ENCODE measurements around the gene MRPL33.
"Not testable (repeated sequence)": the region's sequence is repeated elsewhere in the genome, so short reads cannot be mapped to it uniquely, and the experiment has no call there.

The MRPL33 gene

DNA sequence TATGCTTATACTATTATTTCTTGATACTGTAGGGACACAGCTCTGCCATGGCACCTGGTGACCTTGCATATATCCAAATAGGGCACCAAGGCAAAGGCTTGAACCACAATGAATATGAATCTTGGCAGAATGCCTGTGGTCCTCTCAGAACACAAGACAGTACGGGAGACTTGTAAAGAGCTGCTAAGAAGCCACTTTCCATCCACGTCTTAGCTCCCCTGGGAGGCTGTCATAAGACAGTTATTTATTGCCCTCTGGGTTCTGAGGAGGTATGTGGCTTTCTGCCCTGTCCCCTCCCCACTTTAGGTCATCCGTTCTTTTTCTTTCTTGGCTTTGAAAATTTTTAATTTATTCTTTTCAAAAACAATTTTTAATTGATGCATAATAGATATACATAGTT is 29.8 kb upstream of the MRPL33 start:
- no peak for DNase-seq (ENCODE audit: low spot score)

DNA sequence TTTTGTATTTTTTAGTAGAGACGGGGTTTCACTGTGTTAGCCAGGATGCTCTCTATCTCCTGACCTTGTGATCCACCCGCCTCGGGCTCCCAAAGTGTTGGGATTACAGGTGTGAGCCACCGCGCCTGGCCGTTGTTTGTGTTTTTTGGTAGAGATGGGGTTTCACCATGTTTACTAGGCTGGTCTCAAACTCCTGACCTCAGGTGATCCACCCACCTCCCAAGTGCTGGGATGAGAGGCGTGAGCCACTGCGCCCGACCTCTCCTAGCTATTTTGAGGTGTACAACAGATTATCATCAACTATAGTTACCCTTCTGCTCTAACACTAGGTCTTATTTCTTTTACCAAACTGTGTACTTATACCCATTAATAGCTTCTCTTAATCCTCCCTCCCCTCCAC is 28.9 kb upstream of the MRPL33 start:
- DNase-seq (ENCODE audit: low spot score): no peak

DNA sequence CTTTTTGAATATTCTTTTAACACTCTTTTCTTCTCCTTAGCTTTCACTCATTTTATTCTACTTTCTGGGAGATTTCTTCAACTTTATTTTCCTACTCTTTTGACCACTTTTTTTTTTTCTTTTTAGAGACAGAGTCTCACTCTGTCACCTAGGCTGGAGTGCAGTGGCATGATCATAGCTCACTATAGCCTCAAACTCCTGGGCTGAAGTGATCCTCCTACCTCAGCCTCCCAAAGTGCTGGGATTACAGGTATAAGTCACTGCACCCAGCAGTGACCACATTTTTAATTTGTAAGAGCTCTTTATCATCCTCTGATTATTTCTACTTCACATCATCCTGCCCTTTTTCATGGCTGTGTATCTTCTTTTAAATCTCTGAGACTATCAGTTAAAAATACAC is 26.0 kb upstream of the MRPL33 start:
- not testable (repeated sequence) for DNase-seq (ENCODE audit: low spot score)

DNA sequence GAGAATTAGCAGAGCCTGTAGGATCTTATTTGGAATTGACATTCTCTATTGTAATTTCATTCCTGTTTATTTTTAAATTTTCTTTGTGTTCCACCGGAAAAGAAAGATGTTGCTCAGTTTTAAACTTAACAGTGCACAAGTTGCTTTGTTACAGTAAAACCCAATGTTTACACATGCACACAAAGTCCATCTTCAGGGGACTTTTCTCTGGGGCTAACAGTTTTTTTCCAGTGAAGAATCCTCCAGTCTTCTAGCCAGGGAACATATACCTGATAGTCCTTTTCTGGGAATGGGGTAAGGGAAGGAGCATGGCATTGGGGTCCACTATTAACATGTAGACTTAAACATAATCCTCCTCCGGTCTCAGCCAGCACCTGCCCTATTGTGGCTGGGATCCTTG is 25.2 kb upstream of the MRPL33 start:
- no peak for DNase-seq (ENCODE audit: low spot score)

DNA sequence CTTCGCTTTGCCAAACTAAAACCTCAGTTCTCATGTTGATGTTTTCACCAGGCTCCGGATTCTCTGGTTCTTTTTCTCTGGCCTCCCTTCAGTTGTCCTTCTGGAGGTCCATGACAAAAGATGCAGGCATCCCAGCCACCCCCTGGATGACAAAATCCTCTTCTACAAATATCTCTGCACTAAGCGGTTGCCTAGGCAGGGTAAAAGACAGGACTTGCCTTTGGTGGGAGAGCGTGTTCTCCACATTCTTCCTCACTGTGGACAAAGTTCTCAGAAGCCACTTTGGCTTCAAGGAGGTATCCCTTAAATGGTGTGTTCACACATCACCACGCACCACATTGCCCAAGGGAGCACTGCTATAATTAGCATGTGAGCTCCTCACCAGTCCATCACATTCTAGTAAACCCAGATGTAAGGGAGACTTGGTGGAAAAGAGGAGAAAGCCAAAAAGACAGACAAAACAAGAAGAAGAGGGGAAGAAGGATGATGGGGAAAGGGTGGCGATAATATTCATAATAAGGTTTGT is 23.6 kb upstream of the MRPL33 start:
- no peak for DNase-seq (ENCODE audit: low spot score)

DNA sequence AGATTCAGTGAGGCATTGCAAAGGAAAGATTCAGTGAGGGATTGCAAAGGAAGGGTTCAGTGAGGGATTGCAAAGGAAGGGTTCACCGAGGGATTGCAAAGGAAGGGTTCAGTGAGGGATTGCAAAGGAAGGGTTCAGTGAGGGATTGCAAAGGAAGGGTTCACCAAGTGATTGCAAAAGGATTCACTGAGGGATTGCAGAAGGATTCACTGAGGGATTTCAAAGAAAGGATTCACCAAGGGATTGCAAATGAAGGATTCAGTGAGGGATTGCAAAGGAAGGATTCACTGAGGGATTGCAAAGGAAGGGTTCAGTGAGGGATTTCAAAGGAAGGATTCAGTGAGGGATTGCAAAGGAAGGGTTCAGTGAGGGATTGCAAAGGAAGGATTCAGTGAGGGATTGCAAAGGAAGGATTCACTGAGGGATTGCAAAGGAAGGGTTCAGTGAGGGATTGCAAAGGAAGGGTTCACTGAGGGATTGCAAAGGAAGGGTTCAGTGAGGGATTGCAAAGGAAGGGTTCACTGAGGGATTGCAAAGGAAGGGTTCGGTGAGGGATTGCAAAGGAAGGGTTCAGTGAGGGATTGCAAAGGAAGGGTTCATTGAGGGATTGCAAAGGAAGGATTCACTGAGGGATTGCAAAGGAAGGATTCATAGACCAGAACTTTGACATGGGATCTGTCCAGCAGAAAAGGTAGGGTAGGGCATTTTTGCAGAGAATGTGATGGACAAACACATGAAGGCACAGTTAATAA is 22.5 kb upstream of the MRPL33 start:
- DNase-seq (ENCODE audit: low spot score): not testable (repeated sequence)

DNA sequence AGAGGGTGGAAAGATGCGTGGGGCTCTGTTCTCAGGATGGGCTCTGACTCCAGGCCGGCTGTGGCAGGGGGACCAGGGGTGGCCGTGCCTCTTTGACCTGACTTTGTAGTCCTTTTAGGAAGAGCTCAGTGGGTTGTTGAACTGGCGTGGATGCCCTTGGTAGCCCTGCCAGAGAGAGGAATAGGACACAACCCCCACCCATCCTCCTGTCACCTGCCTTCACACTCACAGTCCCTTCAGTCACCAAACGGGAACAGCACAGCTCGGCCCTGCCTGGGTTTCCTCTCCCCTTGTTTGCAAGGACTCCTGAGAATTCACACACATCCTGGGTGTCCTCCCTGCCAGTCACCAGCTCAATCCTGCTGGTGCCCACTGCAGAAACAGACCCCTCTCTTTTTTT is 20.1 kb upstream of the MRPL33 start:
- DNase-seq (ENCODE audit: low spot score): no peak

DNA sequence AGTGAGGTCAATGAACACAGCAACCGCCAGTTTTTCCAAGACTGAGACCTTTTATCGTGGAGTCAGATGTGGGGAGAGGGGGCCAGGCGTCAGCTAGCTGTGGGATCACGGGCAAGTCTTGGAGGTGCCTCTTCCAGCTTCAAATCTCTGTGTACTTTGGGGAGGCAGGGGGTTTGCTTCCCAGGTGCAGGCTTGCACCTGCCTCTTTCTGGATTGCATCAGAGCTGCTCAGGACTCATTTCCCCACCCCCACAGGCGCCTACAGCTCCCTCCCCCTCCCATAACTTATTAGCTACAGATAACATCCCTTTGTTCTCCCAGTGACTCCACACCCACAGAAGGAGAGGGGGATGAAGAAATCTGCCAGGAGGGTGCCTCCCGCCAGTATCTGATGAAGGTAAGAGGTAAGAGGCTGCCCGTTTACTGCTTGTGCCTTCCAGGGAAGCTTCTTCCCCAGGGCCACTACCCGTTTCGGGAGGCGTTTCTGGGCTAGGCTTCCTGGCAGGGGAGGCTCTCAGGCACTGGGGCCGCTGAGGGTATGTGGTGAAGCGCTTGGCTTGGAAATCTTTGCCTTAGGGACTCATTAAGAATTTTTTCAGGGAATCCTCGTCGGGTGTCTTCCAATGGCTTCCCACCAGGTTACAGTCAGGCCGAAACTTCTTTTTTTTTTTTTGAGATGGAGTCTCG is 18.8 kb upstream of the MRPL33 start:
- DNase-seq (ENCODE audit: low spot score): no peak

DNA sequence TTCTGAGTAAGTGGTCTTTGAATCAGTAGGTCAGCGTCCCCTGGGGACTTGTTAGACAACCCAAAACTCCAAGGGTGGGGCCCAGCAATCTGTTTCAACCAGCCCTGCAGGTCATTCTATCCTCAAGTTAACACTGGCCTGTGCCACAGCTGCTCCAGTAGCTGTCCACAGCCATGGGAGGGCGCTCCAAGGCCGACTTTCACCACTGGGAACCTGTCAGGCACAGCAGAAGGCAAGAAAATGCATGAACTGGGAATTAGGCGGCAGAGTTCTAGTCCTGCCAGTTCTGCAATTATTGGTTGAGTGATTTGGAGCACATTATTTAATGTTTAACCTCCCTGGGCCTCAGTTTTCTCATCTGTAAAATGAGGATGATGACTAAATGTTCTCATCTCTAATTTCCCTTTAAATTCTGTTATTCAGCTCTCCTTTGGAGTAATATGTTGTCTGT is 17.4 kb upstream of the MRPL33 start:
- DNase-seq (ENCODE audit: low spot score): peak; percentile 27

DNA sequence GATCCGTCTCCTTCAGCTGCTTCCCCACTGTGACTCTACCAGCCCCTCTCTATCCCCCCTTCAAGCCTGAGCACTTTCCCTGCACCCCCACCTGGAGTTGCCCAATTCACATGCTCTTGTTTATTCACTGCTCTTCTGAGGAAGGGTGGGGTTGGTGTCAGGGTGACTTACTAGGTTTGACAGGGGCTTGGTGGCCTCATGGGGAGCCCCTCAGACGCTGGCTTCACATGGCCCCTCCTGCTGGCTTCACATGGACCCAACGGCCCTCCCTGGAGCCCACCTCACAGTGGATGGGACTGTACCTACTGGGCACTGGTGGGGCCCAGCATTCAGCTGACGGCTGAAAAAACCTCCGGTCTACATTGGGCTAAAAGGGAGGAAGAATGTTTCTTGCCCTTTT is 16.7 kb upstream of the MRPL33 start:
- no peak for DNase-seq (ENCODE audit: low spot score)

DNA sequence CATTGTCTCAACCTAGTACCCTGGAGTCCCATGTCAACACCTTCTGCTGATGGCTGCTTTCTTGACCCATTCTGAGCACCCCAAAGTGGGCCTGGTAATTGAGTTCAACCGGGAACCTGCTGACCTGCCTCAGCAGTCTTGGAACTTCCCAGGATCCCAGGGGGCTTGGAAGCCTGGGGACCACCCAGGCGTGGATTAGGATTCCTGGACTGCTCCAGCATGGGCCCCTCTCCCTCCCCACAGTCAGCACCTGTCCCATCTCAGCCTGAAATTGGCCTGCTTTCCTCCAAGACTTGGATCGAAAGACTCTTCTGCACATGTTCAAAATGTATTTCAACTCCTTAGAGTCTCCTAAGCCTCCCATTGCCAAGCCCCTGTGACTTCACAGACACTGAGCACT is 15.4 kb upstream of the MRPL33 start:
- no peak for DNase-seq (ENCODE audit: low spot score)

DNA sequence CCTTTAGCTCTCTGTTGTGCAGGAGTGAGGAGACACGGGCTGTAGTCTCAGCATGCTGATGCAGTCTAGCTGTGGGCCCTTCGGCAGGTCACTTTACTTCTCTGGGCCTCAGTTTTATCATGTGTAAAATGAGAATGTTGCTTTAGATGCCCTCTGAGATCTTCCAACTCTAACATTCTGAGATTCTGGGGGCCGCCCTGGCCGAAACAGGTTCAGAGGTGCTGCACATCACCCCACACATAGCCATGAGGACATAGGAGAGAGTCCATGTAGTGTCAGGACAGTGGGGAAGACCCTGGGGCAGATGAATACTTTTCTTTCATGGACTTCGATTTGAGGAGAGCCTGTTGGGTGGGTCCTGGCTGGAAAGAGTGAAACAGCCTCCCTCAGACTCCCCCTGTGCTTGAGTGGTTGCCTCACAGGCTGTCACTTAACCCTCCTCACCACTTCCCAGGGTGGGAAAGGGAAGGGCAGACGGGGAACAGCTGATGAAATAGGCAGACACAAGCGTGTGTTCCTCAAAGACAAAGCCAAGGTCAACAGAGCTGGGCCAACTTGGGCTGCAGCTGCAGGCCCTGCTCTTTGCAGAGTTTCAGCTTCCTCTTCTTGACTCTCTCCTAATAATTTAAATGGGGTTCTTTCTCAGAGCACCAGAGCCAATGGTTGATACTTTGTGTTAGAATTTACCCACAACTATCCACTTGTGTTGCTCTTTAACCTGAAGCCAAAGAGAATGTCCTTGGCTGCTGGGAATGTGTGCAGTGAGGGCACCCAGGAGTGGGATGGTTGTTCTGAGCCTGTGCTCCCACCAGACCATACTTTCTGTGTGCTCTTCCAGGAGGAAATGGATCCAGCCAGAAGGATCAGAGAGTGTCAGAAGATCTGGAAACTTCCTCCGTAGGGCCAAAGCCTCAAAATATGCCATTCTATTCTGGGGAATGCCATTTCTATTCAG is 14.7 kb upstream of the MRPL33 start:
- DNase-seq (ENCODE audit: low spot score): no peak

DNA sequence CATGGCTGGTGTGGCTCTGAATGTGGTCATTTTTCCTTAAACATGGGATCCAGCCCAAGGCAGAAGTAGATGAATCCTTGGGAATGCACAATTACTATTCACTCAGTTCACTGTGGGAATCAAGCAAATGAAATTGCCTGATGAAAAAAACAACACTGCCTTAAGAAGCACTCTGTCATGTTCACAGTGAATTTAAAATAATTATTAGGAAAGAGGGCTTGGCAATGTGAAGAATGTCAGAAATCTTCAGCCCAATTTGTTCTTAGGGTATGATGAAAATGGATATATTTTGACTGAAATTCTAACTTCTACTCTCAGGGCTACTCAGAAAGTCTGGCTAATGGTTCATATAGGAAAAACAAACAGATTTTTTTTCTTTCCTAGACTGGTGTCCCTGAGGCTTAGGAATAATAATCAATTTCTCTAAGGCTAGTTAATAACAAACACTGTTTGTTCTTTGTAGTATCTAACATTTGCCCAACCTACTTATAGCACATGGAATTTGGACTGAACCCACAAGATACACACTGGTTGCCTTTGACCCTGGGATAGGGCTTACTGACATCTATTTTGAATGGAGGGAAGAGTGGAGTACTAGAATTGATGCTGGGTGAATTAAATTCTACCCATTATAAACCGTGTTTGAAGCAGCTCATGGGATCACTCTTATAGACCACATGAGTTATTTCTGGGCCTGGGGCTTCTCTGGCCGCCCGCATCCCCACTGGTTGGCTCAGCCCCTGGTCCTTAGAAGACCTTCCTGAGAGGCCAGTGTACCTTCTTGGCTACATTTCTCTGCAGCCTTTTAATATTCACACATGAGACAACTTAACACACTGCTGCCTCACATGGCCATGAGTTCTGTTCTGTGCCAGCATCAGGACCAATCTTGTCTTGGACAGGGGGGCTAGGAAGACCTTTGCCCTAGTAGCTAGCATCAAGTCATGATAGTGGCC is 8.3 kb upstream of the MRPL33 start:
- DNase-seq (ENCODE audit: low spot score): no peak

DNA sequence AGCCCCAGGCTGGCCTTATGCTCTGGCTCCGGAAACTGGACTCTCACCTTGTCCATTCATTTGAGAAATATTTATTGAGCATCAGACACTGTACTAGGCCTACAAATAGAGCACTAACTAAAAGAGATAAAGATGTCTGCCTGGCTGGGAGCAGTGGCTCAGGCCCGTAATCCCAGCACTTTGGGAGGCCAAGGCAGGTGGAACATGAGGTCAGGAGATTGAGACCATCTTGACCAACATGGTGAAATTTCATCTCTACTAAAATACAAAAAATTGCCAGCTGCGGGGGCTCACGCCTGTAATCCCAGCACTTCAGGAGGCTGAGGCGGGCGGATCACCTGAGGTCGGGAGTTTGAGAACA is 7.6 kb upstream of the MRPL33 start:
- DNase-seq (ENCODE audit: low spot score): no peak

DNA sequence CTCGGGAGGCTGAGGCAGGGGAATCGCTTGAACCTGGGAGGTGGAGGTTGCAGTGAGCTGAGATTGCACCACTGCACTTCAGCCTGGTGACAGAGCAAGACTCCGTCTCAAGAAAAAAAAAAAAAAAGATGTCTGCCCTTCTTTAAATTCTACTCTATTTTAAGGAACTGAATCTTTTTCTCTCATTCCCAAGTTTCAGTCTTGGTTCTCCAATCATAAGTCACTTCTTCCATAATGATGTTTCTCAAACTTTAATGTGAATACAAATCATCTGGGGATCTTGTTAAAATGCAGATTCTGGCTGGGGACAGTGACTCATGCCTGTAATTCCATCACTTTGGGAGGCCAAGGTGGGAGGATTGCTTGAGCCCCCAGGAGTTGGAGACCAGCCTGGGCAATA is 7.0 kb upstream of the MRPL33 start:
- DNase-seq (ENCODE audit: low spot score): not testable (repeated sequence)

DNA sequence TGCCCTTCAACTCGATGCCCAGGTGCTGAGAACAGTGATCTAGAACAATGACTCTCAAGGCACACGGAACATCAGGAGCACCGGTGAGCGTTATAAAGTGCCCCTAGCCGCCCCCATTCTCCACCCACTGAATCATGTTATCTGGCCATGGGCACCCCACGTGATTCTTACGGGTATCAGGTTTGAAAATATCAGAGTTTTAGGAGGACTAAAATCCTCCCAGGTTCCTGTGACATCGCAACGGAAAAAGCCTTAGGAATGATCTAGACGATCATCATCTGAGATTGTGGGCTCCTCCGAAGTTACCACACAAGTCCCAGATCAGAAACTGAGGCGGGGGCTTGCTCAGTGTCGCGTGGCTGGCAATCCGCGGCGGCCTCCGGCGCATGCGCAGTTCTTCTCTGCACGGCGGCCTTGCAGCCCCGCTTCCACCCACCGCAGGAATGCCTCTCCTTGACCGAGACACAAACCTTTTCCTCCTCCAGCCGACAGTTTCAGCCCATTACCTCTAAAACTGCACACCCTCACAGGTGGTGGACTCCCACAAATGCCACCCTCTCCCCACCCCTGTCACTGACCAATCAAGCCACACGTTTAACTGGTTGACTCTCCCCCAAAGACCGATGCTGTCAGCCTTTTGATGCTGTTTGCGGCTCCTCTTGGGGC is 5.8 kb upstream of the MRPL33 start:
- DNase-seq (ENCODE audit: low spot score): no peak

DNA sequence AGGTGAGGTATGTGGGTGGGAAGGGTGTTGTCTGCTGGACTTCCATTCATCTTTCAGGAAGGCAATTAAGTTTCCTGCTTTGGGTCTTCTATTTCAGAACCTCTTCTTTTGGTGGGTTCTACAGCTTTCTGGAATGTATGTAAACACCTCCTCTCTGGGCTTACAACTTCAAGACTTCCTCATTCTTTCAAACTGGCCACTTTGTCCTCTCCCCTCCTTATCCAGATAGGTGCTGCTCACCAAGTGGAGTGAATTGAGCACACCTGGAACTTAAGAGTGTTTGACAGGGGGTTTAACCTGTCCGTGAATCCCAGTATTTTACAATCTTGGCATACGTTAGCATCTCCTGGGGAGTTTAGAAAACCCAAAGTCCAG is 5.2 kb upstream of the MRPL33 start:
- DNase-seq (ENCODE audit: low spot score): no peak

DNA sequence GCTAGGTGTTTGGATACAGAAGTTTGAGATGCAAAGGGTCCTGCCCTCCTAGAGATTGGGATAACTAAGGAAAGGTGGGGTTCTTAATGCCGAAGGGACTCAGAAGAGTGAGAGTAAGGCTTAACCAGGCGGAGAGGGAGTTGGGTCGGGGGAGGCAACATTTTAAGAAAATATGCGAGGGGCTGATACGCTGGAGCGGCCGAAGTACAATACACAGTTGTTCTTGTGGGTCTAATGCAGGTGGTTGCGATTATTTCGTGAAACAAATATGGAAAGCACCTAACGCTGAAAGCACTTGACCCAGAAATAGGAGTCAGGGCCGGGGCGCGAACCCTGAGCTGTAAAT is 344 bp upstream of the MRPL33 start:
- no peak for DNase-seq (ENCODE audit: low spot score)

DNA sequence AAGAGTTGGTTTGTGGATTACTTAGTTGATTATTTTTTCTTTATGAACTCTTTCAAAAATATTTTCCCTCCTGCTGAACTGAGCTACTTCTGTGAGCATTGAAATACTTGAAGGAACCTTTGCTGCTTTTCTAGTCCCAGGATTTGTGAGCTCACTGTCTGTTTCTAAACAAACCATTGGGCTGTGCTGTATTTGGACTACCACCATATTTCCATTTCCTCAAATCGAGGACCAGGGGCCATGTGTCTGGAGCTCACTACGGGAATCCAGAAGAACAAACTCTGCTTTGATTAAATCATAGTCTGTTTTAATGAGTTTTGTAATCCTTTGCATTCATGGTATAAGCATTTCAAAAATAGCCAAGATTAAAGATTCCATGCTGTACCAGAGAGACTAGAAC is 1.3 kb downstream of the MRPL33 start:
- DNase-seq (ENCODE audit: low spot score): no peak

DNA sequence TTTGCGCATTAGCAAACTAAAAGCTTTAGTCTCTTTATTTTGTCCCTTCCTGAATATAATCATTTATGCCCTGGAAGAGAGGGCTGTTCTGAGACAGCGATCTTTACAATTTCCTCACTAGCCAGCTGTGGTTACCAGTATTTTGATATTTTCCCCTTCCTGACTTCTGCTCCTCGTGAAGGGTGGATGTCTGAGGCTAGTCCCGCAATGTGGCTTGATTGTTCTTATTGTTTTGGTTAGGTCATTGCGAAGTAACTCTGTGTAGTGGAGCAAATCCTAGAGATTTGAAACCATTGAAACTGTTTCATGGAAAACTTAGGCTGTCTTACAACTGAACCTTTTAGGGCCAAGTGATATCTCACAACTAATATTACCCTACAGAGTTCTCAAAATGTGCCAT is 2.4 kb downstream of the MRPL33 start:
- DNase-seq (ENCODE audit: low spot score): no peak

DNA sequence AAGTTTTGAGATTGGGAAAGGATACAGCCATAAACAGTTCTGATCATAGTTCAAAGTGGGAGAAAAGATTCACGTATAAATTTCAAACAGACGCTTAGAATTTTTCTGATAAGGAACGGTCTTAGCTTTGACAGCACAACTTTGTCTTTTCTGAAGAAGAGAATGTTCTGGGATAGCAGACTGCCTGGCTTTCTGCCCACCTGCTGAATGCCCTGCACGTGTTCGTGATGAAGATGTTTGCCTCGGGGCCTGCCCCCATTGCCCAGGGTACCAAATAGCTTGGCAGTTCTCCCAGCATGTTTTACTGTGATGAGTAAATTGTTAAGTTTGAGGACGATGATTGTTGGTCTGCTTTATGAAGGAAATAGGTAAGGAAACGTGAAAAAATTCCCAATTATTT is 4.6 kb downstream of the MRPL33 start:
- no peak for DNase-seq (ENCODE audit: low spot score)

All from hematopoietic multipotent progenitor cell treated with erythropoietin and hydrocortisone succinate and interleukin-3 and kit ligand, for 15 days (in vitro differentiated cells).